WTC11 (cell line): Measurements from ENCODE around the gene GDF2. TPM values are rescaled to one million over a fixed set of nuclear protein-coding genes. Genes with fewer than 3 reads are reported as not detected.
A peak's percentile ranks its signal among the peaks of the same experiment; 100 is the strongest.

ENCODE experiments used
- ATAC-seq: fragments of 200-7000 bp; cut with Tn5 transposase; 2 replicates; pipeline ENCODE4 v1.10.0; 2021; ENCODE audit warnings: mild to moderate bottlenecking, moderate library complexity
- CTCF ChIA-PET: fragments of 300-600 bp; sonication (Branson Sonifier 250); formaldehyde crosslinking; loops from one replicate; lab custom pipeline; 2021; ENCODE audit warnings: antibody characterized with exemption; lab: Charles Lee
- POLR2A ChIA-PET: fragments of 350-600 bp; sonication (Branson Sonifier 250); formaldehyde crosslinking; loops from one replicate; lab custom pipeline; 2021; ENCODE audit warnings: antibody characterized with exemption; lab: Charles Lee
- DNase-seq: peaks from one replicate; pipeline ENCODE4 v3.0.0; 2021; ENCODE audit warnings: low spot score
- H3K27ac Mint-ChIP-seq: 2 replicates; pipeline ENCODE4 v1.8.0; 2021; ENCODE audit warnings: mixed read lengths
- H3K27me3 Mint-ChIP-seq: 2 replicates; pipeline ENCODE4 v1.8.0; 2021; ENCODE audit warnings: low read depth, mild to moderate bottlenecking, moderate library complexity, mixed read lengths
- H3K36me3 Mint-ChIP-seq: 2 replicates; pipeline ENCODE4 v1.8.0; 2021; ENCODE audit warnings: mixed read lengths
- H3K4me1 Mint-ChIP-seq: 2 replicates; pipeline ENCODE4 v1.8.0; 2022; ENCODE audit warnings: mixed read lengths
- H3K4me3 Mint-ChIP-seq: 2 replicates; pipeline ENCODE4 v1.8.0; 2021; ENCODE audit warnings: mild to moderate bottlenecking, moderate library complexity, mixed read lengths
- H3K9me3 Mint-ChIP-seq: 2 replicates; pipeline ENCODE4 v1.8.0; 2021; ENCODE audit warnings: mixed read lengths
- CREM ChIP-seq: sonication (generic); formaldehyde crosslinking; IDR thresholded peaks from 2 replicates; pipeline ENCODE4 v1.8.1; 2022; ENCODE audit warnings: mild to moderate bottlenecking, missing genetic modification reagents, moderate library complexity
- E2F4 ChIP-seq: sonication (generic); formaldehyde crosslinking; IDR thresholded peaks from 2 replicates; pipeline ENCODE4 v1.8.1; 2022; ENCODE audit warnings: low read depth, mild to moderate bottlenecking, moderate library complexity, missing genetic modification reagents, borderline replicate concordance
- E2F5 ChIP-seq: sonication (generic); formaldehyde crosslinking; IDR thresholded peaks from 2 replicates; pipeline ENCODE4 v1.8.1; 2022; ENCODE audit warnings: mild to moderate bottlenecking, moderate library complexity, missing genetic modification reagents
- ERG ChIP-seq: fragments of 250-450 bp; sonication (Bioruptor Pico); IDR thresholded peaks from 2 replicates; pipeline ENCODE4 v1.8.0; 2021; ENCODE audit warnings: mild to moderate bottlenecking
- ESRRA ChIP-seq: sonication (generic); formaldehyde crosslinking; IDR thresholded peaks from 2 replicates; pipeline ENCODE4 v1.8.1; 2022; ENCODE audit warnings: mild to moderate bottlenecking, missing genetic modification reagents, borderline replicate concordance
- ETV6 ChIP-seq: sonication (generic); formaldehyde crosslinking; IDR thresholded peaks from 2 replicates; pipeline ENCODE4 v1.8.1; 2022; ENCODE audit warnings: mild to moderate bottlenecking, missing genetic modification reagents
- FOXP1 ChIP-seq: sonication (generic); formaldehyde crosslinking; IDR thresholded peaks from 2 replicates; pipeline ENCODE4 v1.8.0; 2022; ENCODE audit warnings: missing genetic modification reagents, mild to moderate bottlenecking, moderate library complexity, borderline replicate concordance
- HMGXB4 ChIP-seq: sonication (generic); formaldehyde crosslinking; IDR thresholded peaks from 2 replicates; pipeline ENCODE4 v1.8.1; 2023; ENCODE audit warnings: mild to moderate bottlenecking, moderate library complexity, missing genetic modification reagents
- IRF1 ChIP-seq: sonication (generic); formaldehyde crosslinking; IDR thresholded peaks from 2 replicates; pipeline ENCODE4 v1.8.0; 2023; ENCODE audit warnings: missing genetic modification reagents
- KAT7 ChIP-seq: sonication (generic); formaldehyde crosslinking; IDR thresholded peaks from 2 replicates; pipeline ENCODE4 v1.8.1; 2023; ENCODE audit warnings: missing genetic modification reagents, mild to moderate bottlenecking, borderline replicate concordance
- MYBL2 ChIP-seq: sonication (generic); formaldehyde crosslinking; IDR thresholded peaks from 2 replicates; pipeline ENCODE4 v1.8.1; 2023; ENCODE audit warnings: mild to moderate bottlenecking, moderate library complexity, missing genetic modification reagents
- NR1H2 ChIP-seq: sonication (generic); formaldehyde crosslinking; IDR thresholded peaks from 2 replicates; pipeline ENCODE4 v1.9.0; 2021; ENCODE audit warnings: mild to moderate bottlenecking, moderate library complexity, missing genetic modification reagents
- NR2C2 ChIP-seq: sonication (generic); formaldehyde crosslinking; IDR thresholded peaks from 2 replicates; pipeline ENCODE4 v1.8.0; 2022; ENCODE audit warnings: mild to moderate bottlenecking, missing genetic modification reagents
- PRDM15 ChIP-seq: sonication (generic); formaldehyde crosslinking; IDR thresholded peaks from 2 replicates; pipeline ENCODE4 v1.8.0; 2022; ENCODE audit warnings: missing genetic modification reagents
- RELA ChIP-seq: sonication (generic); formaldehyde crosslinking; IDR thresholded peaks from 2 replicates; pipeline ENCODE4 v1.8.1; 2022; ENCODE audit warnings: missing genetic modification reagents, mild to moderate bottlenecking, borderline replicate concordance
- TCF7 ChIP-seq: sonication (generic); formaldehyde crosslinking; IDR thresholded peaks from 2 replicates; pipeline ENCODE4 v1.8.0; 2022; ENCODE audit warnings: mild to moderate bottlenecking, low read depth, missing genetic modification reagents, moderate library complexity
- TEAD4 ChIP-seq: sonication (generic); formaldehyde crosslinking; IDR thresholded peaks from 2 replicates; pipeline ENCODE4 v1.8.0; 2022; ENCODE audit warnings: mild to moderate bottlenecking, missing genetic modification reagents
- USF1 ChIP-seq: sonication (generic); formaldehyde crosslinking; IDR thresholded peaks from 2 replicates; pipeline ENCODE4 v1.8.0; 2022; ENCODE audit warnings: mild to moderate bottlenecking, missing genetic modification reagents
- ZMAT4 ChIP-seq: fragments of 250-450 bp; sonication (Bioruptor Pico); IDR thresholded peaks from 2 replicates; pipeline ENCODE4 v1.9.0; 2021; ENCODE audit warnings: mild to moderate bottlenecking
- ZNF396 ChIP-seq: fragments of 250-450 bp; sonication (Bioruptor Pico); IDR thresholded peaks from 2 replicates; pipeline ENCODE4 v1.8.0; 2021; ENCODE audit warnings: mild to moderate bottlenecking, moderate library complexity, borderline replicate concordance
- ZNF416 ChIP-seq: fragments of 250-450 bp; sonication (Bioruptor Pico); IDR thresholded peaks from 2 replicates; pipeline ENCODE4 v1.9.0; 2021; ENCODE audit warnings: mild to moderate bottlenecking, inconsistent platforms
- ZNF423 ChIP-seq: fragments of 250-450 bp; sonication (Bioruptor Pico); IDR thresholded peaks from 2 replicates; pipeline ENCODE4 v2.1.2; 2022; ENCODE audit warnings: mild to moderate bottlenecking, moderate library complexity
- total RNA-seq: library from RNA; stranded (reverse); gene quantifications from 3 replicates; pipeline ENCODE4 v1.2.3, GENCODE V29; 2021

Gene GDF2
- total RNA-seq, 1 experiment from 2014 or later = not detected

- Mint-ChIP-seq H3K9me3 (no peaks in the 10 kb centered on the region), H3K36me3 (no peaks in the 10 kb centered on the region), H3K27me3 (peaks cover 47% of the 10 kb centered on the region), H3K4me1 (peaks cover 19% of the 10 kb centered on the region), H3K27ac (no peak within 1 kb of the TSS), H3K4me3 (peak within 1 kb of the TSS; percentile 77)
- DNase-seq (peak; percentile 30), ATAC-seq (peak; percentile 64)
- CTCF ChIA-PET = interaction anchor here (1.3 to 3.0 kb wide), 6 partner anchors 9 to 275 kb away, joined by 3 to 14 read pairs (median 4); no protein-coding TSS in a partner anchor
- TF ChIP-seq FOXP1 (CRISPR knock-in tag) (peak; percentile 64; the same call in 1 of the 2 replicates), ZNF416 (CRISPR knock-in tag) (no peak), HMGXB4 (no peak), RELA (no peak)
- POLR2A ChIA-PET = no interaction called here
Measured at GRCh38 chr10:47299611-47300428, 22.4 kb upstream of the GDF2 start, which contains the start of gene GDF10. GDF10 (plus strand) TSS chr10:47300197; CDS start chr10:47300652, 455 bp downstream.

- CTCF ChIA-PET = interaction anchor here (0.6 to 3.0 kb wide), 8 partner anchors 8 to 305 kb away, joined by 3 to 14 read pairs (median 4); no protein-coding TSS in a partner anchor
- H3K27me3 Mint-ChIP-seq = peaks cover 47% of the 10 kb centered on the region
- no peak overlapping the region for H3K27ac Mint-ChIP-seq
- peak; percentile 42 for DNase-seq
- POLR2A ChIA-PET = no interaction called here
- no peaks in the 10 kb centered on the region for H3K9me3 Mint-ChIP-seq
- peak; percentile 64 for ATAC-seq
- no peaks in the 10 kb centered on the region for H3K36me3 Mint-ChIP-seq
- peaks cover 21% of the 10 kb centered on the region for H3K4me1 Mint-ChIP-seq
- peak overlapping the region; percentile 77 for H3K4me3 Mint-ChIP-seq
- TF ChIP-seq ZNF423 (CRISPR knock-in tag) (0 out of 2 replicates have a peak, but pooled peaks have one; percentile 41), USF1 (CRISPR knock-in tag) (no peak), IRF1 (CRISPR knock-in tag) (no peak), ZMAT4 (CRISPR knock-in tag) (no peak), ESRRA (CRISPR knock-in tag) (no peak), NR1H2 (CRISPR knock-in tag) (no peak), PRDM15 (CRISPR knock-in tag) (no peak), CREM (CRISPR knock-in tag) (no peak), E2F5 (CRISPR knock-in tag) (0 out of 2 replicates have a peak, but pooled peaks have one; percentile 18), ERG (CRISPR knock-in tag) (no peak), NR2C2 (CRISPR knock-in tag) (no peak), TCF7 (no peak), MYBL2 (0 out of 2 replicates have a peak, but pooled peaks have one; percentile 49), ETV6 (CRISPR knock-in tag) (no peak), KAT7 (CRISPR knock-in tag) (no peak), TEAD4 (CRISPR knock-in tag) (no peak), ZNF396 (CRISPR knock-in tag) (no peak), ZNF416 (CRISPR knock-in tag) (no peak), E2F4 (CRISPR knock-in tag) (no peak)
Measured at GRCh38 chr10:47300429-47300931, 21.8 kb upstream of the GDF2 start.
